Skeletal muscle cell (primary cell): Measurements from ENCODE around the gene KDELR3.

Experiments used
- DNase-seq: peaks from one replicate; pipeline ENCODE4 v3.0.0-alpha.2; 2010; ENCODE audit warnings: low read depth
- H3K4me3 ChIP-seq: 2 replicates; pipeline ENCODE4 v1.5.1; 2011; ENCODE audit warnings: low read depth, mild to moderate bottlenecking, control low read depth, low read length, moderate library complexity

Gene KDELR3

DNA sequence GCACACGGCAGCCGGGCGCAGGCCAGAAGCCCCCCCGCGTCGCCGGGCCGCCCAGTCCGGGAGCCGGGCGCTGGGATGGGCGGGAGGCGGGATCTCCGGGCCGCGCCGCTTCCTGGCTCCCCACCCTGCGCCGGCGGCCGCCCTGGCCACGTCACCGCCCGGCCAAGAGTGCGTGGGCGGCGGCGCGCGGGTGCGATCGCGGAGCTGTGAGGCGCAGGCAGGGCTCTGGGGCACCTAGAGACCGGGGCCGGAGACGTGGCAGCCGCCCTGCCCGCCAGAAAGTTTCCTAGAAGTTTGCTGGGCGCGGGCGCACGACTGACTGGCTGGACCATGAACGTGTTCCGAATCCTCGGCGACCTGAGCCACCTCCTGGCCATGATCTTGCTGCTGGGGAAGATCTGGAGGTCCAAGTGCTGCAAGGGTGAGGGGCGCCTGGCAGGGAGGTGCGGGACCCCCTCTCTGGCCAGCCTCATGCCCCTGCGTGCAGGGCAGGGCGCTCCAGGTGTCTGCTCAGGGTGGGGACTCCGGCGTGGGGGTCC lies at the start of gene KDELR3:
KDELR3 (plus strand) TSS at position 193 of the 539 bp plus-strand sequence; CDS start at position 331, 138 bp downstream.
- DNase-seq: peak; percentile 40

DNA sequence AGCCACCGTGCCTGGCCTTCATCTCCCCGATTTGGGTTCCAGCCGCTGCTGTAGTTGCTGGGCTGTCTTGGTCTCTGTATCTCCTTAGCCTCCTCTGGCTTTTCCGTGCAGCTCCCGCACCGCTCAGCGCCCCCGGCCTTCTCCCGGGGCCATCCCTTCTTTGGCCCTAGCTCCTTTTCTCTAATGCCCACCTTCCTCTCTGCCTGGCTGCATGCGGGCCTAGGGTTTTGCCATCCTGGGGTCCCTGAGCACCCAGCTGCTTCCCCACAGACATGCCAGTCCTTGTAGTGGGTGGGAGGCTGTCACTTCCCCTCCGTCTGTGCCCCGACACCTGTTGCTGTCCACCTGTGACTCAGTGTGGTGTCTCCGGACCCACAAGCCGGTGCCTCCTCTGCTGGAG lies 49.3 kb upstream of the KDELR3 start:
- no peak overlapping the region for H3K4me3 ChIP-seq
- DNase-seq: no peak

More for the DNA sequence above, at the start of gene KDELR3:
- H3K4me3 ChIP-seq: peak within 1 kb of the TSS; percentile 96

GRCh38 chr22:38419121-38419857 lies 48.6 kb upstream of the KDELR3 start:
- no peak overlapping the region for H3K4me3 ChIP-seq
- DNase-seq: no peak

GRCh38 chr22:38419858-38420160 lies 48.1 kb upstream of the KDELR3 start:
- no peak for DNase-seq

DNA sequence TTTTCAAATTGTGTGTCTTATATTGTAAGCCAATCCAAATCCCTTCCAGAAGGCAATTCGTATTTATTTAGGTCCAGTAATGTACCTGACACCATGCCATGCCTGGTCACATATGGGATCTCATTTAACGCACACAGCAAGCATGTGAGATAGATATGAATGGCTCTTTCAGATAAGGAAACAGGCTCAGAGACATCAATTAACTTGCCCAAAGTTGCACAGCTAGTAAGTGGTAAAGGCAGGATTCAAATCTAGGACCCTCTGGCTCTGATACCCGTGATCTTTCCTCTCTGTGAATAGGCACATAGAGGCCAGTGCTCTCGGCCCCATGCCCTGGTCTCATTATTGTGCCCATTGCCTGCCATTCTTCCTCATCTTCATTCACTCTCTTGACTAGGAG lies 47.2 kb upstream of the KDELR3 start:
- H3K4me3 ChIP-seq: no peak overlapping the region
- DNase-seq: no peak

More at GRCh38 chr22:38419858-38420160, 48.1 kb upstream of the KDELR3 start:
- H3K4me3 ChIP-seq: no peak overlapping the region

DNA sequence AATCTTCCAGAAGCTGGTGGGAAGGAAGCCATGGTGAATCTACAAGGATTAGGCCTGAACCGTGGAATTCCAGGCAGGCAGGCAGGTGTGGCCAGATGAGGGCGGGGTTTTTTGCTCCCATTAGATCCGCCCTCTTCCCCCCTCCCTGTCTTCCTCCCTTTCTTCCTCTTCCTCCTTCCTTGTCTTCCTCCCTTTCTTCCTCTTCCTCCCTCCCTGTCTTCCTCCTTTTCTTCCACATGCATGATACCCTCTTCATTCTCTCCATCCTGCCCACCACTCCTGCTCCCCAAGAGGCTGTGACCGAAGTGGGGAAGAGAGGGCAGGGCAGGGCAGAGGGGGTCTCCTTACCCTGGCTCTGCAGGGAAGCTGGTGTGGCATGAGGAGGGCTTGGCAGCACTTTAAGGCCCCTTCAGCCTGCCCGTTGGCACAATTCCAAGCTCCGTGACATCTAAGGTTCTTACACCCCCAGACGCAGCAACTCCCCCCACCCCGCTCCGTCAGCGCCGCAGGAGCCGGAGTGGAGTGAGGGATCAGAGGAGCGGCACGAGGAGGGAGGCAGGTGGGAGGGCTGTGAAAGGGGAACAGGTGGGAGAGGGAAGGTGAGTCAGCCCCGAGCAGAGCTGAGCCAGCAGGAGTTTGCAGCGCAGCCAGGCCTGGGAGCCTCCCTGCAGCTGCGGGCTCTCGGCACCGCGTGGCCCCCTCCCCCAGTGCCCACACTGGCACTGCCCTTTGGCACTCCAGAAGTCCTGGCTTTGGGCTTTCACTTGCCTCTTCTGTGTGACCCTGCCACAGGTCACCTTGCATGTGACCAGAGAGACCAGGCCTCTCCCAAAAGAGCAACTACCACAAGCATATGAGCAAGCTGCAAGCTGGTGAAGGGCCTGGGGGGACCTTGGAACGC lies 45.0 kb upstream of the KDELR3 start:
- DNase-seq: no peak
- no peak overlapping the region for H3K4me3 ChIP-seq

DNA sequence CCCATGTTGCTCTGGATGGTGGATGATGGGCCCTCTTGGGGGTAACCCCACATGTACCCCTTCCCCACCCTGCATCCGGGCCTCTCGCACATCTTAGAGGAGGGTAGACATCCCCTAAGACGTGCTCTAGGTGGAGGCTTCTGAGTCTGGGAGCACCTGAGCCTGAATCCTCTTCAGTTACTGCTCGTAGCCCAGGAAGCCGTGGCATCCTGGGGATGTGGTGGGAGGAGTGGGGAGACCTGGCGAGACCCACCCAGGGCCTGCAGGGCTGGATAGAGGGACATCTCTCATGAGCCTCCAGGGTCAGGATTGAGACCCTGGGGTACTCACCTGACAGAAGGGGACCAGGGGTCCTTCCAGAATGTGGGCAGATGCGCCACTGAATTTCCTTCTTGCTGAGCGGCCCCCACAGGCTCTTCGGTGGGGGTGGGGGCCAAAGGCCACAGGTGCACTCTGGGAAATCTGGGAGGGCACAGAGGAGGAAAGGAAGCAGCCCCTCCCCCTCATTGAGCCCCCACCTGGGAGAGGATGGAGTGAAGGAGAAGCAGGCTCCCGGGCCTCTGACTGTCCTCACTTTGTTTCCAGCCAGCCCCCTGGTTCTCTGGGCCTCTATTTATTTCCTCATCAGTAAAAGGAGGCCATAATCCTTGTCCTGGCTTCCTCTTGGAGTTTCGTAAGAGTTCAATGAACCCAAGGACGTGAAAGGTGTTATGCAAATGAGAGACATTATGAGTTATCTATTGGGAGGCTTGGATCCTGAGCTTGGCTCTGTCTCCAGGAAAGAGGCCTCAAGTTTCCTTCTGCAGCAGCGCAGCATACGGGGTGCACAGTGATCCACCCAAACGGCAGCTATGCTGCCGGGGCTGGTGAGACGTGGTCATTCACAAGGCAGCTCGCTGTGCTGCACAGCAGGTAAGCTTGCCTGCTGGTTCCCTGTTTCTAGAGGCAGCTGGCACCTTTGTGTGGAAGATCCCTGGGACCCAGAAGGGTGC lies 44.1 kb upstream of the KDELR3 start:
- no peak overlapping the region for H3K4me3 ChIP-seq
- no peak for DNase-seq

DNA sequence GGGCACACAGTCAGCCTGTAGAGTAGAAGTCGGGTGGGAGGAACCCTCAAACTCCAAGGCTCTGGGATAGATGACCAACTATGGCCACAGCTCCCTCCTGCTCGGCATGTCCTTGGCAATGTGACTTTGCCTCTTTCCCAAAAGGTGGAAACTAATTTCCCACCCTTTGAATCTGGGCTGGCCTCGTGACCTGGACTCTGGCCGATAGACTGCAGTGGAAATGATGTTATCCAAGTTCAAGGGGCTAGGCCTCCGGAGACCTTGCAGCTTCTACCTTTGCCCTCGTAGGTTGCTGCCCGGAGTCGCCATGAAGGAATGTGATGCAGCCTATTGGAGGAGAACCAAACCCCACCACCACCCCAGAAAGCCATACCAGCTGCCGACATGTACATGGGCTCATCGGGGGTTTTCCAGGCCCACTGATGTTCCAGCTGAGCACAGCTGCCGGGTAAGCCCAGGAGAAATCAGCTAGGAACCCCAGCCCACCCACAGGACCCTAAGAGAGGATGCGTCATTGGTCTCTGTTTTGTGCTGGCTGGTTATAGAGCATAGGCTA lies 43.3 kb upstream of the KDELR3 start:
- DNase-seq: no peak
- H3K4me3 ChIP-seq: no peak overlapping the region

GRCh38 chr22:38426628-38427027 lies 41.3 kb upstream of the KDELR3 start:
- no peak overlapping the region for H3K4me3 ChIP-seq
- DNase-seq: no peak

GRCh38 chr22:38427465-38427864 lies 40.4 kb upstream of the KDELR3 start:
- no peak for DNase-seq
- no peak overlapping the region for H3K4me3 ChIP-seq

DNA sequence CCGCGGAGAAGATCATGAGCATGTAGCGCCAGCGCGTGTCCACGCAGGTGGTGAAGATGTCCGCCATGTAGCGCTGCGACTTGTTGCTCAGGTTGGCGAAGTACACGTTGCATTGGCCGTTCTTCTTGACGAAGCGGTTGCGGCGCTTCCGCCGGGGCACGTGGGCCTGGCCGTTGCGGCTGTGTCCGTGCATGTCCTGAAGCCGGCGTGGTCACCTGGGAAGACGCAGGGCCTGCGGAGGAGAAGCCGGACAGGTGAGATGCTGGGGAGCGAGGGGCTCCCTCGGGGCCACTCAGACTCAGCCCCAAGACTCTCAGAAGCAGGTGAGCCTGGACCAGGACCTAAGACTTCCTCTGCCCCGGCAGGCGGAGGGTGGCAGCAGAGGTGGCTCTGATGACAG lies 40.0 kb upstream of the KDELR3 start:
- DNase-seq: no peak
- H3K4me3 ChIP-seq: no peak overlapping the region

- no peak overlapping the region for H3K4me3 ChIP-seq
- no peak for DNase-seq
These were observed 39.2 kb upstream of the KDELR3 start for GRCh38 chr22:38428714-38429113.

DNA sequence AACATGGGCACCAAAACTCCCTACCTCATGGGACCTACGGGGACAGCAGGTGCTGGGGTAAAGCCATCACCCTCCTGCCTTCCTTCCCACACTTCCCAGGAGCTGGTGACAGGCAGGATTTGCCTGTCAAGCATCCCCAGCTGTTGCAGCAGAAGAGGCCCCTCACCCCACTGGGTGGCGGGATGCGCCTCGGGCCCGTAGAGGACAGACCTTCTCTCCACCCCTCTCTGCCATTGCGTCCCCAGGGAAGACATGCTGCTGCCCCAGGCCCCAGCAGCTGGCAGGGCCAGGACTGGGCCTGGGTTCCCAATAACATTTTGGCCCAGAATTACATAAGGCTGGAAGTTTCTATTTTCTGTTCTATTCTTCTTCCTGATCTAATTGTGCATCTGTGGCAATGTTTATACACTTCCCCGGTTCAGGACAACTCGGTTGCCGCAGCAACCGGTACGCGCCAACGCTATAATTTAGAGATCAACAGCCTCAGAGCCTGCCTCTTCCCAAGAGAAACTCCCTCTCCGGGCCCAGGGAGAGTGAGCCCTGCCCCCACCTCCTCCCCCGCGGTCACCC lies 38.3 kb upstream of the KDELR3 start:
- H3K4me3 ChIP-seq: no peak overlapping the region
- no peak for DNase-seq

GRCh38 chr22:38431266-38432010 lies 36.5 kb upstream of the KDELR3 start:
- no peak for DNase-seq
- H3K4me3 ChIP-seq: no peak overlapping the region

DNA sequence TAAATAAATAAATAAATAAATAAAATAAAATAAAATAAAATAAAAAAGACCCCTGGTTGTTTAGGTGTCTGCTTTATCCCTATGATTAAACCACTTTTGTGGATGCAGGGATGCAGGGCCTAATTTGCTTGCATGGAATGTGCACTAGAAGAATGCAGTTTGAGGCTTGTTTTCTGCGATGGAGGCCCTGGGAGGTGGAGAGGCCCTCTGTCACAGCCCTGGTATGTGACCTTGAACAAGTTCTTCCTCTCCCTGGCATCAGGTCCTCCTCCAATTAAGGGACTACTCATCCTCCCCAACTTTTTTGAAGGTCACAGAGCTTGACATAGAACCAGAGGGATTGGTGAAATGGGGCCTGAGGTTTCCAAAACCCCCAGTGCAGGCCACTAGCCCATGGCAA lies 35.6 kb upstream of the KDELR3 start:
- DNase-seq: no peak
- H3K4me3 ChIP-seq: no peak overlapping the region

DNA sequence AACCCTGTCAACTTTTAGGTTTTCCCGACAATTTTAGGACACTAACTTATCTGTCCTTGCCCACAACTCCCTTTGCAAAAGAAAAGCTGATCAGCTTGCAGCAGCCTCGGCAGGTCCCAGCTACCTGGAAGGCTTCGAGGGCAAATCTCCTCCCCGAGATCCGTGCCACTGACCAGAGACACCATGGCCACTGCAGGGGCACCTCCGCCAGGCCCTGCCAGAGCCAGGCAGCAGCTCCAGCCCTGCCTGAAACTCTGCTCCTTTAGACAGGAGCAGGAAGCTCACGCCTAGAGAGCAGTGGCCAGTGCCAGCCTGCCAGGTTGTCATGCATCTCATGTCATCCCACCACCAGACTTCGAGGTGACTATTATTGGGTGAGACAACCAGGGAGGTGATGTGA lies 34.0 kb upstream of the KDELR3 start:
- DNase-seq: no peak
- no peak overlapping the region for H3K4me3 ChIP-seq

DNA sequence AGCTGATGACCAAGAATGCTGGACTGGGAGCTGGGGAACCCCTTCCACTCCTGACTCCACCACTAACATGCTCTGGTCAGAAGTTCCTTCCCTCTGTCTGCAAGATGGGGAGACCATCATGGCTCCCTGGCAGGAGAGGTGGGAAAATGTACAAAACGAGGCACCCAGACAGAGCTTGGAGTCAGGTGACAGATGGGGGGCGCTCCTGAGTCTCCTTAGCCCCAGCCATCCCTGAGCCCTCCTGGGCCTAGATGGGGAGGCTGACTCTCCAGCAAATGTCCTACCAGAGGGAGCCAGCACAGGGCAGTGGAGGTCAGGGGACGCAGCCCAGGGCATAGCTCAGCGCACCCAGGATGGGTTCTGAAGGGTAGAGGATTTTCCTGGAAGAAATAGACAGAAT lies 32.9 kb upstream of the KDELR3 start:
- DNase-seq: no peak
- H3K4me3 ChIP-seq: no peak overlapping the region

- H3K4me3 ChIP-seq: no peak overlapping the region
- DNase-seq: no peak
These were observed 31.9 kb upstream of the KDELR3 start for GRCh38 chr22:38435965-38436364.
